ENCODE measurements around the gene SECISBP2.

DNA sequence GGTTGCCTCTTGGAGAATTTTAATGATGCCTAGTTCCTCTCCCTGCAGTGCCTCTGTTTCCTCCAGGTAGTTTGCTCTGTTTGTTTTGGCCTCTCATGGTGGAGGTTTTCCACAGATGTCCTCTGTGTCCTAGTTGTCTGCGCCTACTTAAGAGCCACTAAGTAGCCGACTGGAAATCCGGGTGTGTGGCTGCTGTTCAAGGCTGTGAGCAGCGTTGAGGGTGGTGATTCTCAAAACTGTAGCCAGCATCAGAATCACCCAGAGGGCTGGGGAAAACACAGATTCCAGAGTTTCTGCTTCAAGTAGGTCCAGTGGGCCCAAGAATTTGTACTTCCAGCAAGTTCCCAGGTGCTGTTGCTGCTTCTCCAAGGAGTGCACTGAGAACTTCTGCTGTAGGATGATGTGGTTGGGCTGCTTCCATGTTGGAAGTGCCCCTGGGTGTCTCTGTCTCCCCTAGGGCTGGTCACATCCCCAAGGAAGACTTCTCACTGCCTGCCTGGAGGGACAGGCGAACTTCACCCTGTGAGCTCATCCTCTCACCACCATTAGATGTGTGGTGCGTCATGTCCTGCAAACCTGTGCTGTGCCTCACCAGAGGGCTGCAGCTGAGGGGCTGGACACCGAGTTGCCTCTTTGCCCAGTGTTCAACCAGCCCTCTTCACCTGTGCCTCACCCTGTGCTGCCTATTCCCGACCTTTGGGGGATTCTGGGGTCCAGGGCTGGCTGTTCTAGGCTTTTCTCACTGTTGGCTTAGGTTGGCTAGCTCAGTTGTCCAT lies 34.8 kb downstream of the SECISBP2 start:
- TF ChIP-seq EZH2 (IDR thresholded peaks at IDR 0.05; ENCODE audit: low read length, unreplicated experiment) (no peak), EZH2phosphoT487 (IDR thresholded peaks at IDR 0.05; ENCODE audit: borderline replicate concordance, low read length) (no peak)
- TF ChIP-seq, protein P1, sequence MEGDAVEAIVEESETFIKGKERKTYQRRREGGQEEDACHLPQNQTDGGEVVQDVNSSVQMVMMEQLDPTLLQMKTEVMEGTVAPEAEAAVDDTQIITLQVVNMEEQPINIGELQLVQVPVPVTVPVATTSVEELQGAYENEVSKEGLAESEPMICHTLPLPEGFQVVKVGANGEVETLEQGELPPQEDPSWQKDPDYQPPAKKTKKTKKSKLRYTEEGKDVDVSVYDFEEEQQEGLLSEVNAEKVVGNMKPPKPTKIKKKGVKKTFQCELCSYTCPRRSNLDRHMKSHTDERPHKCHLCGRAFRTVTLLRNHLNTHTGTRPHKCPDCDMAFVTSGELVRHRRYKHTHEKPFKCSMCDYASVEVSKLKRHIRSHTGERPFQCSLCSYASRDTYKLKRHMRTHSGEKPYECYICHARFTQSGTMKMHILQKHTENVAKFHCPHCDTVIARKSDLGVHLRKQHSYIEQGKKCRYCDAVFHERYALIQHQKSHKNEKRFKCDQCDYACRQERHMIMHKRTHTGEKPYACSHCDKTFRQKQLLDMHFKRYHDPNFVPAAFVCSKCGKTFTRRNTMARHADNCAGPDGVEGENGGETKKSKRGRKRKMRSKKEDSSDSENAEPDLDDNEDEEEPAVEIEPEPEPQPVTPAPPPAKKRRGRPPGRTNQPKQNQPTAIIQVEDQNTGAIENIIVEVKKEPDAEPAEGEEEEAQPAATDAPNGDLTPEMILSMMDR (conservative IDR thresholded peaks at IDR 0.05; ENCODE audit: low read depth, low read length), result no peak

Data from PC-3 (cell line).